Prostate gland (tissue), 2 donors: ENCODE data around the gene B4GALT5.

Source experiments
- CTCF ChIP-seq, 4 experiments: fragments of 200-600 bp in 2 of 4; fragments of 450-650 bp in 2 of 4; sonication (generic) in 2 of 4; IDR thresholded peaks; 1 replicate in 3 of 4; 2 replicates in 1 of 4; pipeline ENCODE4 v1.5.1; 2016 to 2019; ENCODE audit warnings: antibody characterized with exemption in 4 of 4, mild to moderate bottlenecking in 2 of 4, moderate library complexity in 2 of 4
- POLR2A ChIP-seq: fragments of 450-650 bp; IDR thresholded peaks from one replicate; pipeline ENCODE4 v1.6.1; 2016; ENCODE audit warnings: antibody characterized with exemption, mild to moderate bottlenecking

DNA sequence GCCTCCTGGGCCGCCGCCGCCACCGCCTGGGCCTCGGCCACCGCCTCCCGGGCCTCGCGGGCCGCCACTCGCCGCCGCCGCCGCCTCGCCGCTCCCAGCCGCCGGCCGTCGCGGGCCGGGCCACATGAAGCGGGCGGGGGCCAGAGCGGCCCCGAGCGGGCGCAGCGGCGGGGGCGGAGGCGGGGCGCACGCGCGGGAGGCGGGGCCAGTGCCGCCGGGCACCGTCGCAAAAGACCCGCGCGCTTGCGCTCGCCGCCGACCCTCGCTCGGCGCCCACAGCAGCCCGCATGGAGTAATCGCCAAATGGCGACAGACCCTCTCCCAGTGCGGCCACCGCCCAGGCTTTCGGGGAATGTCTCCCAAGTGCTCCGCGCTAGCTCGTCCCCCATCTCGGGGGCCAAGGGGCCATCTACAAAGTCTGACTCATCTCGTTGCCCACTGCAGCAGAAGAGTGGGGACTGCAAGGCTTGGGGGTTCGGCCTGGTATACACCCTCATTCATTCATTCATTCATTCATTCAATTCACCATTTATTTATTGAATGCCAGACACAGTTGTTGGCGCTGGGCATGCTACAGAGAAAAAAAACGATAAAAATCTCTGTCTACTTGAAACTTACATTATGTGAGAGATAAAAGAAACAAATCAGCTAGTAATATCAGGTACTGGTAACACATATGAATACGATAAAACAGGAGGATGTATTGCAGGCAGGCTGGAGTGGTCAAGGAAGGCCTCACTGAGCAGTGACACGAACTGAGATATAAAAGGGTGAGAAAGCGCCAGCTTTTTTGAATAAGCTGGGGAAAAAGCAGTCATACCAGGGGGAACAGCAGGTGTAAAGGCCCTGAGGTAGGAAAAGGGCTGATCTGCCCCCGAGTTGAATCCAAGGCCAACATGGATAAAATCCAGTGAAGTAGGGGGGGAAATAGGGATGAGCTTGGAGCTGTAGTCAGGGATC is at the start of gene B4GALT5:
- TF ChIP-seq CTCF (IDR thresholded peaks at IDR 0.05) (no peak), POLR2A (peak; percentile 17)
